ENCODE measurements around the gene PPFIA4. TPM values are rescaled to one million over a fixed set of nuclear protein-coding genes. Genes with fewer than 3 reads are reported as not detected.

The PPFIA4 gene
- polyA plus RNA-seq, 1 of the 3 experiments (the other 2 are of a cell fraction) = 4.4 TPM

DNA sequence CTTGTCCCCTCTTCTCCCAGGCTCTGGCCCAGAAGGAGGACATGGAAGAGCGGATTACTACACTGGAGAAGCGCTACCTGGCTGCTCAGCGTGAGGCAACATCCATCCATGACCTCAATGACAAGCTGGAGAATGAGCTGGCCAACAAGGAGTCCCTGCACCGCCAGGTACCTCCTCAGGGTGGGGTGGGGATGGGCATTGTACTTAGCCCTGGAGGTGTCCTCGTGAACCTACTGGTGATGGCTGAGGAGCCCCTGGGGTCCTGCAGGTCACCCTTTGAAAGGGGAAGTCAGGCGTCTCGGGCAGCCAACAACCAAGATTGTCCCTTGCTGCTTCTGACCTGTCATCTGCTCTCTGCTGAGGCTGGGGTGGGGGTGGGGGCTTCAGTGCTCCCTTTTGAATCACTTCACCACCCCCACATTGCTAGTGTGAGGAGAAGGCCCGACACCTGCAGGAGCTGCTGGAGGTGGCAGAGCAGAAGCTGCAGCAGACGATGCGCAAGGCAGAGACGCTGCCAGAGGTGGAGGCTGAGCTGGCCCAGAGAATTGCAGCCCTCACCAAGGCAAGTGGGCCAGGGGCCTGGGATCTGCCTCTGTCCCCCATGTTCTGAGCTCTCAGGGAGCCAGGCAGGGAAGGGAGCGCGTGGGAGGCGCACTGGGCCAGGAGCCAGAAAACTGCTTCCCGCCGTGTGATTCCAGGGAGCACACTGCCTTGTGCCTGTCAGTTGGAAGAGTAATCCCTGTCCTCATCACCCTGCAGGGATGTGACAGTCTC is 19.7 kb downstream of the PPFIA4 start:
- Histone ChIP-seq H3K4me1 (ENCODE audit: control insufficient read depth in 1 of 2, insufficient read depth in 2 of 2, low read depth in 1 of 2, low read length in 1 of 2) (peaks cover 0 to 13% of the 10 kb centered on the region in 2 experiments; a peak in 2 of 4 replicates), H3K36me3 (replicated peaks in 1 of 2; ENCODE audit: control insufficient read depth in 1 of 2, insufficient read depth in 2 of 2, low read length in 1 of 2) (no peaks in the 10 kb centered on the region), H3K9me3 (no peaks in the 10 kb centered on the region), H3K4me2 (no peak overlapping the region), H2AFZ (ENCODE audit: low read depth) (no peak overlapping the region), H3F3A (replicated peaks; ENCODE audit: insufficient read depth) (peaks cover 7% of the 10 kb centered on the region), H3K4me3 (ENCODE audit: low read depth in 2 of 2, low read length in 1 of 2) (no peak overlapping the region), H3K79me2 (ENCODE audit: insufficient read depth) (no peaks in the 10 kb centered on the region), H3K27ac (ENCODE audit: low read depth in 2 of 2, low read length in 1 of 2) (no peak overlapping the region), H3K9me2 (no peaks in the 10 kb centered on the region), H4K20me1 (ENCODE audit: insufficient read depth) (no peaks in the 10 kb centered on the region), H3K27me3 (ENCODE audit: insufficient read depth) (no peaks in the 10 kb centered on the region), H3K9ac (no peak overlapping the region)
- ChIA-PET CTCF (interaction anchor here (1.7 to 16.3 kb wide), 5 partner anchors 9 to 224 kb away, joined by 6 to 454 read pairs (median 228); partner anchors contain the start of gene ADORA1), POLR2A (no interaction called here)
- DNase-seq = no peak
- no peak for TF ChIP-seq TCF12 (IDR thresholded peaks at IDR 0.05)
- no peak for TF ChIP-seq FOXM1 (IDR thresholded peaks at IDR 0.05; ENCODE audit: low read depth)
- no peak for TF ChIP-seq FOXJ3 (CRISPR knock-in tag; IDR thresholded peaks at IDR 0.05)
- TF ChIP-seq RAD21 (IDR thresholded peaks at IDR 0.05; ENCODE audit: low read length) = no peak
- no peak for TF ChIP-seq CHD2 (IDR thresholded peaks at IDR 0.05; ENCODE audit: low read length, partially characterized antibody)
- TF ChIP-seq, protein P1, sequence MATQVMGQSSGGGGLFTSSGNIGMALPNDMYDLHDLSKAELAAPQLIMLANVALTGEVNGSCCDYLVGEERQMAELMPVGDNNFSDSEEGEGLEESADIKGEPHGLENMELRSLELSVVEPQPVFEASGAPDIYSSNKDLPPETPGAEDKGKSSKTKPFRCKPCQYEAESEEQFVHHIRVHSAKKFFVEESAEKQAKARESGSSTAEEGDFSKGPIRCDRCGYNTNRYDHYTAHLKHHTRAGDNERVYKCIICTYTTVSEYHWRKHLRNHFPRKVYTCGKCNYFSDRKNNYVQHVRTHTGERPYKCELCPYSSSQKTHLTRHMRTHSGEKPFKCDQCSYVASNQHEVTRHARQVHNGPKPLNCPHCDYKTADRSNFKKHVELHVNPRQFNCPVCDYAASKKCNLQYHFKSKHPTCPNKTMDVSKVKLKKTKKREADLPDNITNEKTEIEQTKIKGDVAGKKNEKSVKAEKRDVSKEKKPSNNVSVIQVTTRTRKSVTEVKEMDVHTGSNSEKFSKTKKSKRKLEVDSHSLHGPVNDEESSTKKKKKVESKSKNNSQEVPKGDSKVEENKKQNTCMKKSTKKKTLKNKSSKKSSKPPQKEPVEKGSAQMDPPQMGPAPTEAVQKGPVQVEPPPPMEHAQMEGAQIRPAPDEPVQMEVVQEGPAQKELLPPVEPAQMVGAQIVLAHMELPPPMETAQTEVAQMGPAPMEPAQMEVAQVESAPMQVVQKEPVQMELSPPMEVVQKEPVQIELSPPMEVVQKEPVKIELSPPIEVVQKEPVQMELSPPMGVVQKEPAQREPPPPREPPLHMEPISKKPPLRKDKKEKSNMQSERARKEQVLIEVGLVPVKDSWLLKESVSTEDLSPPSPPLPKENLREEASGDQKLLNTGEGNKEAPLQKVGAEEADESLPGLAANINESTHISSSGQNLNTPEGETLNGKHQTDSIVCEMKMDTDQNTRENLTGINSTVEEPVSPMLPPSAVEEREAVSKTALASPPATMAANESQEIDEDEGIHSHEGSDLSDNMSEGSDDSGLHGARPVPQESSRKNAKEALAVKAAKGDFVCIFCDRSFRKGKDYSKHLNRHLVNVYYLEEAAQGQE (IDR thresholded peaks at IDR 0.05; ENCODE audit: low read depth, low read length) = no peak
- no peak for TF ChIP-seq SMC3 (IDR thresholded peaks at IDR 0.05; ENCODE audit: low read depth, low read length)
- no peak for TF ChIP-seq GATA2 (CRISPR knock-in tag; IDR thresholded peaks at IDR 0.05)
- TF ChIP-seq RFX5 (IDR thresholded peaks at IDR 0.05; ENCODE audit: low read length) = no peak
- TF ChIP-seq JUND (IDR thresholded peaks at IDR 0.05) = no peak
- TF ChIP-seq, protein P2, sequence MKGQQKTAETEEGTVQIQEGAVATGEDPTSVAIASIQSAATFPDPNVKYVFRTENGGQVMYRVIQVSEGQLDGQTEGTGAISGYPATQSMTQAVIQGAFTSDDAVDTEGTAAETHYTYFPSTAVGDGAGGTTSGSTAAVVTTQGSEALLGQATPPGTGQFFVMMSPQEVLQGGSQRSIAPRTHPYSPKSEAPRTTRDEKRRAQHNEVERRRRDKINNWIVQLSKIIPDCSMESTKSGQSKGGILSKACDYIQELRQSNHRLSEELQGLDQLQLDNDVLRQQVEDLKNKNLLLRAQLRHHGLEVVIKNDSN (IDR thresholded peaks at IDR 0.05; ENCODE audit: borderline replicate concordance, low read depth) = no peak
- no peak for TF ChIP-seq GABPA (IDR thresholded peaks at IDR 0.05; ENCODE audit: low read depth)
- TF ChIP-seq, protein P3, sequence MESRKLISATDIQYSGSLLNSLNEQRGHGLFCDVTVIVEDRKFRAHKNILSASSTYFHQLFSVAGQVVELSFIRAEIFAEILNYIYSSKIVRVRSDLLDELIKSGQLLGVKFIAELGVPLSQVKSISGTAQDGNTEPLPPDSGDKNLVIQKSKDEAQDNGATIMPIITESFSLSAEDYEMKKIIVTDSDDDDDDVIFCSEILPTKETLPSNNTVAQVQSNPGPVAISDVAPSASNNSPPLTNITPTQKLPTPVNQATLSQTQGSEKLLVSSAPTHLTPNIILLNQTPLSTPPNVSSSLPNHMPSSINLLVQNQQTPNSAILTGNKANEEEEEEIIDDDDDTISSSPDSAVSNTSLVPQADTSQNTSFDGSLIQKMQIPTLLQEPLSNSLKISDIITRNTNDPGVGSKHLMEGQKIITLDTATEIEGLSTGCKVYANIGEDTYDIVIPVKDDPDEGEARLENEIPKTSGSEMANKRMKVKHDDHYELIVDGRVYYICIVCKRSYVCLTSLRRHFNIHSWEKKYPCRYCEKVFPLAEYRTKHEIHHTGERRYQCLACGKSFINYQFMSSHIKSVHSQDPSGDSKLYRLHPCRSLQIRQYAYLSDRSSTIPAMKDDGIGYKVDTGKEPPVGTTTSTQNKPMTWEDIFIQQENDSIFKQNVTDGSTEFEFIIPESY (IDR thresholded peaks at IDR 0.05; ENCODE audit: borderline replicate concordance, low read depth) = no peak
- TF ChIP-seq EP300 (IDR thresholded peaks at IDR 0.05; ENCODE audit: borderline replicate concordance in 1 of 2, low read depth in 1 of 2, low read length in 1 of 2) = no peak
- TF ChIP-seq RXRA (IDR thresholded peaks at IDR 0.05; ENCODE audit: borderline replicate concordance, low read depth) = no peak
- 88% methylated on average over 13 of the region's 16 CpGs for WGBS (ENCODE audit: low lambda C conversion rate)
